HG03095 (cell line): ENCODE results near the gene ATG16L2.
"Not testable (repeated sequence)": the region's sequence is repeated elsewhere in the genome, so short reads cannot be mapped to it uniquely, and the experiment has no call there.

Experiments
- ATAC-seq: cut with Tn5 transposase; IDR thresholded peaks from one replicate; pipeline ENCODE4 v1.9.1; 2021; ENCODE audit warnings: moderate library complexity; ENCODE audit not compliant: unreplicated experiment

ATG16L2 gene

DNA sequence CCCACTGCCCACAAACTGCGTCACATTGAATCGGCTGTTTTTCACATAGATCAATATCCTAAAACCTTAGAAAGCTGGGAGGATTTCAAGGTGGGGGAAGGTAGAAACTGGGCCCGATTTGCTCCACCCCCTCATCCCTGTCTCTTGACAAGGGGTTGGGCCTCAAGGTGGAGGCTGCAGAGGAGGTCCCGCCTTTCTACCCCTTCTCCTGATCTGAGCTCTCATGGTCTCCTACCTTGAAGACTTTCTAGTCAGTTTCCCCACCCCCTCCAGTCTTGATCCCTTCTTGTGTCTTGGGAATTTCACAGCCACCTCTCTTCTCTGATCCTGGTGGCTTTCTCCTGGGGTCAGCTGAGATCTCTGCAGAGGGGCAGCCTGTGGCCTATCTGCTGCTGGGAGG is 15.8 kb upstream of the ATG16L2 start:
- no peak for ATAC-seq

DNA sequence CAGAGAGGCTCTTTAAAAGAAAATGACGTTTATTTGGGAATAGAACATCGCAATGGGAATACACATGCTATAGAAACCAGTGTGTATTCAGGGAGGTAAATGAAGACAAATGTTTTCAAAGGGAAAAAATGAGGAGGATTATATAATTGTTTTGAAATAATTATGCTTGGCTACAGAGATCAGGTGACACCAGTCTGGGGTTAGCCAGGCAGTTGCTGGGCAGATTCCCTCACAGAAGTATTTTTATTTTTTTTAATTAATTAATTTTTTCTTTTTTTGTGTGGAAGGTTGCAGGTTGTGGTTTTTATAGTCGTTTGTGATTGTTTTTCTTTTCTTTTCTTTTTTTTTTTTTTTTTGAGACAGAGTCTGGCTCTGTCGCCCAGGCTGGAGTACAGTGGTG is 14.8 kb upstream of the ATG16L2 start:
- no peak for ATAC-seq

DNA sequence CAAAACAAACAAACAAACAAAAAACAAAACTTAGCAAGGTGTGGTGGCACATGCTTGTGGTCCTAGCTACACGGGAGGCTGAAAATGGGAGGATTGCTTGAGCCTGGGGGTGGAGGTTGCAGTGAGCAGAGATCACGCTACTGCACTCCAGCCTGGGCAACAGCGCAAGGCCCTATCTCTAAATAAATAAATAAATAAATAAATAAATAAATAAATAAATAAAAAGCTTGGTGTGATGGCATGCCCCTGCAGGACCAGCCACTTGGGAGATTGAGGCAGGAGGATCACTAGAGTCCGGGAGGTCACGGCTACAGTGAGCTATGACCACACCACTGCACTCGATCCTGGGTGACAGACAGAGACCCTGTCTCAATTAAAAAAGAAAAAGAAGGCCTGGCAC is 11.4 kb upstream of the ATG16L2 start:
- no peak for ATAC-seq

GRCh38 chr11:72805216-72805615 is 9.0 kb upstream of the ATG16L2 start:
- no peak for ATAC-seq

- ATAC-seq: not testable (repeated sequence)
Measured at GRCh38 chr11:72806378-72806777, 7.8 kb upstream of the ATG16L2 start.

DNA sequence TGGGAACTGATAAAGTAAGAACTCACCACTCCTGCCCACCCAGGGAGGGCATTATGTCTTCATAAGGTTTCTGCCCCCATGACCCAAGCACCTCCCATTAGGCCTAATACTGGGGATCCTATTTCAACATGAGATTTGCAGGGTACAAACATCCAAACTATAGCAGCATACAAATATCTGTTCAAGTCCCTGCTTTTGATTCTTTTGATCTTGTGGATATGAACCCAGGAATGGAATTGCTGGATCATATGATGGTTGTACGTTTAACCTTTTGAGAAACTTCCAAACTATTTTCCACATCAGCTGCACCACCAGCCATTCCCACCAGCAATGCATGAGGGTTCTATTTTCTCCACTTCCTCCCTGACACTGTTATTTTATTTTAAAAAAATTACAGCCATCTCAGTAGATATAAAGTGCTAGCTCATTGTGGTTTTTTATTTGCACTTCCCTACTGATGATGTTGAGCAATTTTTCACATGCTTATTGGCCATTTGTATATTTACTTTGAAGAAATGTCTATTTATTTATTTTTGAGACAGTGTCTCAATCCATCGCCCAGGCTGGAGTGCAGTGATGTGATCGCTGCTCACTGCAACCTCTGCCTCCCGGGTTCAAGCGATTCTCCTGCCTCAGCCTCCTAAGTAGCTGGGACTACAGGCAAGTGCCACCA is 7.1 kb upstream of the ATG16L2 start:
- no peak for ATAC-seq

GRCh38 chr11:72807792-72808191 is 6.4 kb upstream of the ATG16L2 start:
- ATAC-seq: no peak

DNA sequence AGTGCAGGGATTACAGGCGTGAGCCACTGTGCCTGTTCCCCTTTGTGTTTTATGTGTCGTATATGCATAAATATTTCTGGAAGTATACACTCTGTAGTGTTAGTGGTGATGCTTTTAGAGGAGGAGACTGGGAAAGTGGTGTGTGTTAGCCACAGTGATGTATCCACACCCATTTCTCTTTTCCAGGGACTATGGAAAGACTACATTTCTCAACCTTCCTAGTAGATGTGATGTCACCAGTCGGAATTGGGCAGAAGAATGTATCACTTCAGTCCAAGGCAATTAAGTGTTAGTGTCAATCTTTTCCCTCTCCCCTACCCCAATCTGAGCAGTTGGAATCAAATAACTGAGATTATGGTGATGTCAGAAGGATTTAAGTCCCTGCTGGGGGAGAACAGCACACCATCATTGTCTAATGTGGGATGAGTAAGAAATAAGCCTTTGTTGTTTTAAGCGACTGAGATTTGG is 5.8 kb upstream of the ATG16L2 start:
- ATAC-seq: no peak

DNA sequence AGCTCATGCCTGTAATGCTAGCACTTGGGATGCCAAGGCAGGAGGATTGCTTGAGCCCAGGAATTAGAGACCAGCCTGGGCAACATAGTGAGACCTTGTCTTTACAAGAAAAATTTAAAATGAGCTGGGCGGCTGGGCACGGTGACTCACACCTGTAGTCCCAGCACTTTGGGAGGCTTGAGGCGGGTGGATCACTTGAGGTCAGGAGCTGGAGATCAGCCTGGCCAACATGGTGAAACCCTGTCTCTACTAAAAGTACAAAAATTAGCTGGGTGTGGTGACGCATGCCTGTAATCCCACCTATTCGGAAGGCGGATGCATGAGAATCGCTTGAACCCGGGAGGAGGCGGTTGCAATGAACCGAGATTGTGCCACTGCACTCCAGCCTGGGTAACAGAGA is 2.5 kb upstream of the ATG16L2 start:
- ATAC-seq: not testable (repeated sequence)

DNA sequence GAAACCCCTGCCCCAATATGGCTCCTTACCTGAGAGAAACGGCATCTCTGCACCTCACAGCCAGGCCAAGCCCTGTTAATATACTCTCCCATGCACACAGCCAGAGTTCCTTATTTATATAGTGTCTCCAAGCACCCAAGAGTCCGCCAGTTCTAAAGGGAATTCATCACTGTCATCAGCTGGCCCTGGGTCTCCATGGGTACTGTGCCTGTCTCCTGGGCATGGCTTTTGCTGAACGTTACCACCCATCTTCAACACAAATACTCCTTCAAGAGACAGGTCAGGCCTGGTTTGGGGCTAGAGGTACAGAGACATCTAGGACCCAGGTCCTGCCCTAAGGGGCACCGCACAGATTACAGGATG is 1.6 kb upstream of the ATG16L2 start:
- no peak for ATAC-seq

GRCh38 chr11:72812967-72813739 is 1.1 kb upstream of the ATG16L2 start:
- peak; percentile 34 for ATAC-seq

DNA sequence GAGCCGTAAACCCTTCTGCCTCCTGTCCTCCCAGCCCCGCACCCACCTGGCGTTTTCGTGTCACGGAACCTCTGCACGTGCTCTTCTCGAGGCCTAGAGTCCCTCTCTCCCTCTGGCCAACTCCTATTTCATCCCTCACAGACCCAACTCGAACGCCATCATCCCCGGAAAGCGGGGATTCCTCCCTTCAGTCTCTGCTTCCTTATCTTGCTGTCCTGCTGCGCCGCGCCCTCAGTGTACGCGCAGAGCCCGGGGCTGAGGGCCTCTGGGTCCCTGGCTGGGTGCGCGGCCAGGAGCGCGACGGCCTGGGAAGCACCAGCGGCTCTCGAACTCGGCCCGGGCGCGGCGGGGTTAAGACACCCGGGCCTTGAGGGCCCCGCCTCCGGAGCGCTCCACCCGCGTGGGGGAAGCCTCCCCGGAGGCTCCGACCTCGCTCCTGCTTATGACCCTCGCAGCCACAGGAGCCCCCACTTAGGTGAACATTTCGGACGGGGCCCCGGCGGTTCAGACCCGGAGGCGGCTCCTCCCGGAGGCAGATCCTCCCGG is 398 bp upstream of the ATG16L2 start:
- peak; percentile 43 for ATAC-seq

DNA sequence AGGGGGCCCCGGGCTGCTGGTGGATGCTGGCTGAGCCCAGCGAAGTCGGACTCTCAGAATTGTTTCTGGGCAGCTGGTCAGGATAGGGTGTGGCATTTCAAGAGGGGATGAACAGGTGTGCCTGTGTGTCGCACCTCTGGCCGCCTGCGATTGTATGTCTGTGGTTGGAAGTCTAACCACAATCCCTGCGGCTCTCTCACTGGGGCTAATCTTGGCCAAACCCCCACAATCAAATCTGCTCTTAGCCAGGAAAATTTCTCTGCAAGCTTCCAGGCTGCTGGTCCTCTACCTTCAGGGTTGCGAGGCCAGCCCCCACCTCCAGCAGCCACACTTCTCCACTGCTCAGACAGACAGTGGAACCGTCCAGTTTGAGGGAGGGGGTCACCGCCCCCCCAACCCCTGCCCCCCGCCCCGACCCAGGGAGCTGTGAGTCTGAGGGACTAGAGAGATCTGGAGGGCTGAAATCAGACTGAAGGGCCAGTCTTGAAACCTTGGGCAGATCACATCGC is 953 bp downstream of the ATG16L2 start:
- ATAC-seq: peak; percentile 2

DNA sequence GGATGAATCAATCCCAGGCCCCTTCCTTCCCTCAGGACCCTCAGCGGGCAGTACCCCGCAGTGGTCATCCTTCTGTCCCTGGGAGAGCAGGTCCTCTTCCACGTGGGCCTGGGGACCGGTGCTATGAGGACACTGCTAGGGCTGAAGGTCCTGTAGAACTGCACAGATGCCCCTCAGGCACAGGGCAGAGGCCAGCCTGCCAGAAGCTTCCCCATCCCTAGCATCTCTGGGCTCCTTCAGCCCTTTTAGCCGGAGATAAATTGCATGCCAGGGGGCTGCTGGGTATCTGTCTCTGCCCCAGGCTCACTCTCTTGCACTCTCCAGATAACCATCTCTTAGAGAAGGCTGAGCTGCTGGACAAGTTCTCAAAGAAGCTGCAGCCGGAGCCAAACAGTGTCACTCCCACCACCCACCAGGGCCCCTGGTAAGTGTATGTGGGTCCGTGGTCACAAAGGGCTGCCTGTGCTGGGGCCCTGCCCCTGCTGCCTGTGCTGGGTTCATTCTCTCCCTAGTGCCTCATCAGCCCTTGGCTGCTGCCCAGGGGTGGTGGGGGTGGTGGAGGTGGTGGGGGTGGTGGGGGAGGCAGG is 2.3 kb downstream of the ATG16L2 start:
- ATAC-seq: no peak

DNA sequence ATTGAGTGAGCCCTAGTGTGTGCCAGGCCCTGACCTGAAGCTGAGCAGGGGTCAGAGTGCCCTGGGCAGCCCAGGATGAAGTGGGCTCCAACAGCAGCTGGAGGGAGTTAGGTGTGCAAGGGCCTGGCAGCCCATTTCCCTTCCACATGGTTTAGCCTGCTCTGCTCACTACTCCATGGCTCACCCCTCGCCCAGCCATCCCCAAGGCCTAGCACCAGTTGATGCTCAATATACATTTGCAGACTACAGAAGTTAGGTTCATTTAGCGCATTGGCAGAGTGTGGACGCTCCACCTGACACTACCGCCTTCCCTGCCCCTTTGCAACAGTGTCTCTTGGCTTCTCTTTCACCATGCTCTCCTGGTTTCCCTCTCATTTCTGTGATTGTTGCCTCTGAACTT is 3.8 kb downstream of the ATG16L2 start:
- no peak for ATAC-seq

DNA sequence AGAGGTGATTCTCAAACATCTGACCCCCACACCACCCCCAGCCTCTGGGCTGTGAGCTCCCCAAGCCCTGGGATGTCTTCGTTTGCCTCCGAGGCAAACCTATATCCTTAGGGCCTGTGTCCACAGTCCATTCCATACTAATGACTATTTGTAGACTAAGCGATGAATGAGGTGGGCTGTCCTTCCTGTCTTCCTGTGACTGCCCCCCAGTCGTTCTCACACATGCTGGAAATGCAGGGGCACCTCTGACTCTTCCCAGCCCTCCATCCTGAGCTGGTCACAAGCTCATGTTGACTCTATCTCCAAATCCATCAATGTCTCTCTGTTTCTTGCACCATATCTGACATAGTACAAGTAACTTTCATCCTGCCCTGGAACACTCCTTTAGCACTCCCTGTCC is 4.8 kb downstream of the ATG16L2 start:
- ATAC-seq: no peak

DNA sequence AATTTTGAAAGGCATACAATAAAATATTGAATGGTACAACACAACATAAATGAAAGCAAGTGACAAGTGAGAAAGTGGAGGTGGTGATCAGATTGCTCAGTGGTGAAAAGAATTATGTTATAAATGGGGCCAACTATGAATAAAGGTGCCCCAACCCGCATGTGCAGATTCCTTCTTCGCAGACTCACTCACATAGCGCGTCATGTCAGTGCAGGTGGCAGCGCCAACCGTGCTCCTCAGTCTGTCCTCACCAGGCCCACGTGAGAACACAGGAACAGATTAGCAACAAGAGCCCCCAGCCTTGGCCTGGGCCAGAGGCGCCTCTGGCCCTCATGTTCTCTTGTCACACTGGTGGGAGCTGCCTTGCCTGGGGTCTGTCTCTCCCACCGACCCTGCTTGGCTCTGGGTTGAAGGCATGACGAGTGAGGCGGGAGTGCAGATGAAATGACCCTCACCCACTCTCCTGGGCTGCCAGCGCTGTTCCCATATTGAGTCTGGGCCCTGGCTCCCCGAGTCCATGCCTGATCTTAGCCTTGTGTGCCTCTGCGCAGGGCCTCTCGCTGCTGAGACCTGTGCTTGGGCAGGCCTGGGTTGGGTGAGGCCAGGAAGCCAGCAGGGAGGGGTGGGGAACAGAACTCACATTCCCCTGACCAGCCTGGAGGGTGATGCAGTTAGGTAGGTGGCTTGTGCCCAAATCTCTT is 6.4 kb downstream of the ATG16L2 start:
- ATAC-seq: no peak

GRCh38 chr11:72821221-72821919 is 7.2 kb downstream of the ATG16L2 start:
- ATAC-seq: no peak

DNA sequence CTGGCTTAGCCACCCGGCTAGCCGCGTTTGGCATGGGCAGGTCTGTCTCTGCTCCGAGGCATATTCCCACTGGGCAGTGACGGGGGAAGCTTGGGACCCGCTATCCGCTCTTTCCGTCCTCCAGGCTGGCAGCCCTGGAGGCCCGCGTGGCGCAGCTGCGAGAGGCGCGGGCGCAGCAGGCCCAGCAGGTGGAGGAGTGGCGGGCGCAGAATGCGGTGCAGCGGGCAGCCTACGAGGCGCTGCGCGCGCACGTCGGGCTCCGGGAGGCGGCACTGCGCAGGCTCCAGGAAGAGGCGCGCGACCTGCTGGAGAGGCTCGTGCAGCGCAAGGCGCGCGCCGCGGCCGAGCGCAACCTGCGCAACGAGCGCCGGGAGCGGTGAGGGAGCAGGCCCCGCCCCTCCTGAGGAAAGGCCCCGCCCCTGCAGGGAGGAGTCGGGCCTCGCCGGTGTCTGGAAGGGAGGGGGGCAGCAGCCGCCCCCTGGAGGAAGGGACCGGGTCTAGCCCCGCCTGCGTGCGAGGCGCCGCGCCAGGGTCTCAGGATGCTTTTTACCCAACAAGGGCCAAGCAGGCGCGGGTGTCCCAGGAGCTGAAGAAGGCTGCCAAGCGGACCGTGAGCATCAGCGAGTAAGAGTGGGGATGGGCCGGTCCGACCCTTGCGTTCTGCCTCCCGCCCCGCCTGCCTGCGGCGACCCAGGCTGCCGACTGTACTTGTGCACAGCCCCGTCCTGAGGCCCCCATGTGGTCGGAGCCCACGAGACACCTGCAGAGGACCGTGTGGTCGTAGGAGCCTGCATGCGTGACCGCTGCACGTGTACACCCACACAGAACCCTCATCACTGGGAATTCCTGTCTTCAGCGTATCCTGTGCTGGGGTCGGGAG is 7.9 kb downstream of the ATG16L2 start:
- peak; percentile 43 for ATAC-seq
